ENCODE measurements around the gene PHETA1. TPM values are rescaled to one million over a fixed set of nuclear protein-coding genes. Genes with fewer than 3 reads are reported as not detected.

PHETA1 gene
- total and polyA plus RNA-seq, 10 of the 15 experiments (the other 5 are each of a cell fraction or from before 2014, with no cell fraction given): 0.02 to 1.3 (median 0.51) TPM; not detected in 1

- TF ChIP-seq RB1 (IDR thresholded peaks at IDR 0.05; ENCODE audit: borderline replicate concordance) (0 out of 2 replicates have a peak, but pooled peaks have one; percentile 54), CTCF (IDR thresholded peaks at IDR 0.05 in 2 of 3, conservative IDR thresholded peaks at IDR 0.05 in 1 of 3; ENCODE audit: control insufficient read depth in 2 of 3, extremely low read depth in 1 of 3, insufficient read depth in 1 of 3, low read depth in 3 of 3, low read length in 3 of 3) (peak; percentile 97 to 99 (median 99)), NR2F1 (conservative IDR thresholded peaks at IDR 0.05) (peak; percentile 72), CREB1 (IDR thresholded peaks at IDR 0.05; ENCODE audit: low read depth) (no peak), RELB (IDR thresholded peaks at IDR 0.05; ENCODE audit: low read depth) (0 out of 2 replicates have a peak, but pooled peaks have one; percentile 22), PRDM15 (CRISPR knock-in tag; IDR thresholded peaks at IDR 0.05) (no peak), MYC (IDR thresholded peaks at IDR 0.05; ENCODE audit: insufficient read depth, insufficient read length, insufficient replicate concordance, low read length, severe bottlenecking) (no peak), E2F8 (IDR thresholded peaks at IDR 0.05; ENCODE audit: low read depth, partially characterized antibody) (no peak), IKZF2 (IDR thresholded peaks at IDR 0.05) (peak; percentile 61 to 63; a peak in 3 of 4 replicates), HCFC1 (IDR thresholded peaks at IDR 0.05; ENCODE audit: low read length) (no peak), EGR1 (IDR thresholded peaks at IDR 0.05; ENCODE audit: borderline replicate concordance in 1 of 2, low read depth in 2 of 2, low read length in 2 of 2) (peak in 1 of 2 experiments; percentile 80; a peak in 2 of 3 replicates), KLF5 (IDR thresholded peaks at IDR 0.05; ENCODE audit: partially characterized antibody) (peak; percentile 29)
Measured at GRCh38 chr12:111396726-111397445, 28.0 kb upstream of the PHETA1 start (continued).

Measured in GM12878 (cell line).